Suprapubic skin (tissue), 3 donors: ENCODE measurements around the gene C20orf204.

Experiments used
- CTCF ChIP-seq, 2 donors: fragments of 200-600 bp in 1 of 2; fragments of 450-650 bp in 1 of 2; sonication (generic) in 1 of 2; IDR thresholded peaks; one replicate each; pipeline ENCODE4 v1.5.1; 2016 to 2019; ENCODE audit warnings: antibody characterized with exemption in 2 of 2, mild to moderate bottlenecking in 1 of 2, moderate library complexity in 1 of 2
- POLR2AphosphoS5 ChIP-seq, 3 donors: sonication (generic); formaldehyde crosslinking; IDR thresholded peaks; one replicate each; pipeline ENCODE4 v1.6.1; 2017; ENCODE audit warnings: antibody characterized with exemption in 3 of 3

DNA sequence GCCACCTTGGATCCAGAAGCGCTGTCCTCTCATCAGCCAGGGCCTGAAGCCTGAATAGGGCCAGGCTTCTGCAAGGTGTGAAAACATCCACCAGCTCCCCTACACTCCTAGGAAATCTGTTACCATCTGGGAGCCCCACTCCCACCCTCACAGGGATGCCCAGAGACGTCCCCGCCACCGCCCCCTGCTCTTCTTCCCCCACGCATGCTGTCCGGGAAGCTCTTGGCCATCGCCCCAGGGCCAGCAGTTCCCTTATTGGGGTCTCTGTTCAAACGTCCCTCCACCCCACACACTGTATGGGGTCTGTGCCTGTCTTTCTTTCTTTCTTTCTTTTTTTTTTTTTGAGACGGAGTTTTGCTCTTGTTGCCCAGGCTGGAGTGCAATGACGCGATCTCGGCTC lies 39.6 kb downstream of the C20orf204 start:
- TF ChIP-seq CTCF (IDR thresholded peaks at IDR 0.05) (no peak), POLR2AphosphoS5 (IDR thresholded peaks at IDR 0.05) (no peak)
